AG09319 (cell line): ENCODE results near the gene TMEM225B.
"Not testable (repeated sequence)": the region's sequence is repeated elsewhere in the genome, so short reads cannot be mapped to it uniquely, and the experiment has no call there.

ENCODE experiments used
- DNase-seq: peaks from one replicate; pipeline ENCODE4 v3.0.0-alpha.2; 2010; ENCODE audit warnings: low read depth; ENCODE audit errors: extremely low read depth
- TF ChIP-seq, protein P1 (sequence below): IDR thresholded peaks from 2 replicates; pipeline ENCODE4 v1.5.1; 2011; ENCODE audit warnings: low read depth, mild to moderate bottlenecking, inconsistent platforms, low read length, moderate library complexity

TMEM225B gene

DNA sequence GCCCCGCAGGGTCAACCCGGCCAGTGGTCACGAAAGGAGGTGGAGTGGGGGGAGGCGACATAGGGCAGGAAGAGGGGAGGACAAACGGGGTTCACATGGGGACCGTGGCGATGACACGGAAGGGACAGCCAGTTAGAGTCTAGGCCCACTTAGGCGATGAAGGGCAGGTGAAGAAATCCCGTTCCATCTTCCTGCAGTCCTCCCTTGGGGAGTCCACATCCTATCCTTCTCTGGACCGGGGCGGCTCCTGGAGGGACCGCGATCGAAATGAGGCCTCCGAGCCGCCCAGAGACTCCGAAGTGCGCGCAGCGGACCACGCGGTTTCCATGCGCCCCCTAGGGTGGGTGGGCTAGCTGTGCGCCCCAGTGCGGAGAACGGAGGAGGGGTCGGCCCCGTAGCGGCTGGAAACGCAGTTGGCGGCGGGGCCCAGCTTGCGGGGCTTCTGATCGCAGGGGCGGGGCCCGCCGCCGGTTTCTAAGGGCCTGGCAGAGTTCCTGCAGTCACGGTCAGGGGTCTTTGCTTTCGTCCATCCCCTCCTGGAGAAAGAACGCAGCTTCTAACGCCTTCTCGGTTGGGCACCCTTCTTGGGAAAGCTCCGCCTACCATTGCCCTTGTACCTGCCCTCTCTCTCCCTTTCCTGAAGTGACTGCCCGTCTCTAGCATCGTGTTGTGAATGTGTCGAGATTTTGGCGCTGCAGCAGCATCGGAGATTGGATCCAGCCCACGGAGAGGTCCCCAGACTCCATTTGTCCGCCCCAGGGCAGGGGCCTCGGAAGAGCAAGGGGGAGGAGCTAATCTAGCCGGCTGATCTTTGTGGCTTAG, 17.9 kb upstream of the TMEM225B start:
- no peak for DNase-seq
- TF ChIP-seq, protein P1, sequence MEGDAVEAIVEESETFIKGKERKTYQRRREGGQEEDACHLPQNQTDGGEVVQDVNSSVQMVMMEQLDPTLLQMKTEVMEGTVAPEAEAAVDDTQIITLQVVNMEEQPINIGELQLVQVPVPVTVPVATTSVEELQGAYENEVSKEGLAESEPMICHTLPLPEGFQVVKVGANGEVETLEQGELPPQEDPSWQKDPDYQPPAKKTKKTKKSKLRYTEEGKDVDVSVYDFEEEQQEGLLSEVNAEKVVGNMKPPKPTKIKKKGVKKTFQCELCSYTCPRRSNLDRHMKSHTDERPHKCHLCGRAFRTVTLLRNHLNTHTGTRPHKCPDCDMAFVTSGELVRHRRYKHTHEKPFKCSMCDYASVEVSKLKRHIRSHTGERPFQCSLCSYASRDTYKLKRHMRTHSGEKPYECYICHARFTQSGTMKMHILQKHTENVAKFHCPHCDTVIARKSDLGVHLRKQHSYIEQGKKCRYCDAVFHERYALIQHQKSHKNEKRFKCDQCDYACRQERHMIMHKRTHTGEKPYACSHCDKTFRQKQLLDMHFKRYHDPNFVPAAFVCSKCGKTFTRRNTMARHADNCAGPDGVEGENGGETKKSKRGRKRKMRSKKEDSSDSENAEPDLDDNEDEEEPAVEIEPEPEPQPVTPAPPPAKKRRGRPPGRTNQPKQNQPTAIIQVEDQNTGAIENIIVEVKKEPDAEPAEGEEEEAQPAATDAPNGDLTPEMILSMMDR: peak; percentile 49

GRCh38 chr7:99580778-99581332, 17.2 kb upstream of the TMEM225B start:
- DNase-seq: not testable (repeated sequence)

DNA sequence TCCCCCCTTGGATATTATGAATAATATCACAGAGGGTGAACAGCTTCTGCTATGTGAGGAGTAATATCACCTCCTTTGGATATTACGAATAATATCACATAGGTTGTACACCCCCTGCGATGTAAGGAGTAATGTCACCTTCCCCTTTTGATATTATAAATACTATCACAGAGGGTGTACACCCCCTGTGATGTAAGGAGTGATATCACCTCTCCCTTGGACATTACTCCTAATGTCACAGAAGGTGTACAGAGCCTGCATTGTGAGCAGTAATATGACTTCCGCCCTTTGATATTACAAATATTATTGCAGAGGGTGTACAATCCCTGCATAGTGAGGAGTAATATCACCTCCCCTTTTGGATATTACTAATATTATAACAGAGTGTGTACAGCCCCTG, 9.2 kb upstream of the TMEM225B start:
- TF ChIP-seq, protein P1: no peak
- DNase-seq: no peak

- TF ChIP-seq, protein P1: no peak
- DNase-seq: no peak
Measured at GRCh38 chr7:99594948-99595745, 2.9 kb upstream of the TMEM225B start.

GRCh38 chr7:99596408-99596955, 1.6 kb upstream of the TMEM225B start:
- TF ChIP-seq, protein P1: no peak
- DNase-seq: no peak

DNA sequence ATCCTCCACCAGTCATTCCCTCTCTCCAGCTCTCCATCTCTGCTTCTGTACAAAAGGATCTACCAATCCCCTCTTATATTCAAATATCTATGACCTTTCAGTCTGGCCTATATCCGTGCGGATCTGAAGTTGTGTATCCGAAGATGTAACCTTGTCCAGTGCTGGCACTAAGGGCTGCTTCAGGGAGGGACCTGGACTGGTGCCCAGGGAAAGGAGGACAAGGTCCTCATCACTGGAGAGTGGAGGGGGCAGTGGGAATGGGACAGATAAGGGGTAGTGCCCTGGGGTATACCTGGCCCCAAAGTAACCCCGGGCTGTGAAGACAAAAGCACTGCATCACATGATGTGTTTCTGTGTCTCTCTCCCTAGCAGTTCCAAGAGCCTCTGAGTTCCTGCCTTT, 1.8 kb downstream of the TMEM225B start:
- TF ChIP-seq, protein P1: no peak

GRCh38 chr7:99601656-99602310, 3.7 kb downstream of the TMEM225B start:
- DNase-seq: no peak
- TF ChIP-seq, protein P1: no peak

More for the DNA sequence above, 1.8 kb downstream of the TMEM225B start:
- DNase-seq: no peak
